IMR-90 (cell line): Measurements from ENCODE around the gene SPATA12. TPM values are rescaled to one million over a fixed set of nuclear protein-coding genes. Genes with fewer than 3 reads are reported as not detected.

Experiments
- ATAC-seq: fragments of 200-7000 bp; cut with Tn5 transposase; 2 replicates; pipeline ENCODE4 v1.9.1; 2020; ENCODE audit warnings: low read depth, mild to moderate bottlenecking, moderate library complexity
- BruUV-seq: library from RNA; stranded (reverse); fragments of 400-500 nt; replicated peaks from 2 replicates; lab custom pipeline; 2021; lab: Mats Ljungman, UMichigan
- CTCF ChIA-PET: fragments of 300-600 bp; formaldehyde crosslinking; extraction: SDS; loops from one replicate; lab custom pipeline; 2021; ENCODE audit warnings: antibody characterized with exemption; lab: Yijun Ruan, JAX
- POLR2A ChIA-PET: fragments of 300-600 bp; sonication (Branson Sonifier 250); formaldehyde crosslinking; loops from one replicate; lab custom pipeline; 2022; ENCODE audit warnings: antibody characterized with exemption; ENCODE audit not compliant: unreplicated experiment; lab: Charles Lee
- DNase-seq: peaks from one replicate; pipeline ENCODE4 v3.0.0; 2013
- H2AFZ ChIP-seq: replicated peaks from 2 replicates; pipeline ENCODE3; 2013; ENCODE audit warnings: low read length, mild to moderate bottlenecking; ENCODE audit not compliant: poor library complexity
- H2AK5ac ChIP-seq: 2 replicates; pipeline ENCODE4 v1.6.1; 2013; ENCODE audit warnings: low read depth, low read length, inconsistent platforms
- H2AK9ac ChIP-seq: replicated peaks from 2 replicates; pipeline ENCODE3; 2013; ENCODE audit warnings: mild to moderate bottlenecking, low read depth, low read length, moderate library complexity; ENCODE audit not compliant: poor library complexity
- H2BK120ac ChIP-seq: 2 replicates; pipeline ENCODE4 v1.6.1; 2013; ENCODE audit warnings: low read depth, low read length, inconsistent platforms
- H2BK15ac ChIP-seq: 3 replicates; pipeline ENCODE4 v1.6.1; 2013; ENCODE audit warnings: low read depth, low read length, inconsistent platforms
- H2BK20ac ChIP-seq: 2 replicates; pipeline ENCODE4 v1.6.1; 2013; ENCODE audit warnings: low read depth, mild to moderate bottlenecking, inconsistent platforms, low read length, moderate library complexity
- H2BK5ac ChIP-seq: 2 replicates; pipeline ENCODE4 v1.6.1; 2013; ENCODE audit warnings: mild to moderate bottlenecking, low read depth, low read length, inconsistent platforms; ENCODE audit not compliant: poor library complexity, severe bottlenecking
- H3K14ac ChIP-seq: replicated peaks from 2 replicates; pipeline ENCODE4 v1.6.1; 2013; ENCODE audit warnings: low read depth, low read length, inconsistent platforms
- H3K18ac ChIP-seq: 2 replicates; pipeline ENCODE4 v1.6.1; 2013; ENCODE audit warnings: low read depth, low read length, control low read depth
- H3K23ac ChIP-seq: 2 replicates; pipeline ENCODE4 v1.6.1; 2013; ENCODE audit warnings: low read depth, low read length, inconsistent platforms
- H3K27ac ChIP-seq: 2 replicates; pipeline ENCODE4 v1.5.1; 2013; ENCODE audit warnings: mild to moderate bottlenecking, control low read depth, low read length; ENCODE audit not compliant: insufficient read depth
- H3K27me3 ChIP-seq: 2 replicates; pipeline ENCODE4 v1.6.1; 2013; ENCODE audit warnings: low read length; ENCODE audit not compliant: control insufficient read depth, insufficient read depth
- H3K36me3 ChIP-seq: 2 replicates; pipeline ENCODE4 v1.6.1; 2013; ENCODE audit warnings: low read length, mixed read lengths; ENCODE audit not compliant: control insufficient read depth, insufficient read depth
- H3K4ac ChIP-seq: 2 replicates; pipeline ENCODE4 v1.6.1; 2013; ENCODE audit warnings: low read depth, low read length, inconsistent platforms
- H3K4me1 ChIP-seq: 2 replicates; pipeline ENCODE4 v1.6.1; 2013; ENCODE audit warnings: low read length, mixed read lengths; ENCODE audit not compliant: control insufficient read depth, insufficient read depth
- H3K4me2 ChIP-seq: 2 replicates; pipeline ENCODE4 v1.6.1; 2013; ENCODE audit warnings: low read depth, mild to moderate bottlenecking, control low read depth, low read length, moderate library complexity
- H3K4me3 ChIP-seq: 2 replicates; pipeline ENCODE4 v1.5.1; 2013; ENCODE audit warnings: low read depth, mild to moderate bottlenecking, control low read depth, low read length, moderate library complexity; ENCODE audit not compliant: insufficient read depth
- H3K56ac ChIP-seq: 2 replicates; pipeline ENCODE4 v1.6.1; 2013; ENCODE audit warnings: low read length, inconsistent platforms; ENCODE audit not compliant: insufficient read depth; ENCODE audit errors: extremely low read depth
- H3K79me1 ChIP-seq, 2 experiments: 2 replicates each; pipeline ENCODE4 v1.6.1; 2013; ENCODE audit warnings: low read length in 2 of 2, inconsistent platforms in 1 of 2, low read depth in 1 of 2
- H3K9ac ChIP-seq: 2 replicates; pipeline ENCODE4 v1.6.1; 2013; ENCODE audit warnings: low read depth, low read length, control low read depth
- H3K9me1 ChIP-seq: 2 replicates; pipeline ENCODE4 v1.6.1; 2013; ENCODE audit warnings: low read length, inconsistent platforms; ENCODE audit not compliant: insufficient read depth
- H3K9me3 ChIP-seq: 2 replicates; pipeline ENCODE4 v1.6.1; 2013; ENCODE audit warnings: low read length; ENCODE audit not compliant: control insufficient read depth, insufficient read depth
- H4K20me1 ChIP-seq: 2 replicates; pipeline ENCODE4 v1.6.1; 2013; ENCODE audit warnings: low read length, inconsistent platforms; ENCODE audit not compliant: insufficient read depth
- H4K5ac ChIP-seq: 2 replicates; pipeline ENCODE4 v1.6.1; 2013; ENCODE audit warnings: mild to moderate bottlenecking, low read depth, low read length, control low read depth
- H4K8ac ChIP-seq, 2 experiments: 2 replicates each; pipeline ENCODE4 v1.6.1; 2013; ENCODE audit warnings: low read depth in 2 of 2, low read length in 2 of 2, control low read depth in 1 of 2, inconsistent platforms in 1 of 2
- H4K91ac ChIP-seq: 2 replicates; pipeline ENCODE4 v1.6.1; 2013; ENCODE audit warnings: low read depth, low read length, inconsistent platforms; ENCODE audit not compliant: insufficient read depth
- RFX5 ChIP-seq: IDR thresholded peaks from 2 replicates; pipeline ENCODE4 v1.8.0; 2012; ENCODE audit warnings: low read depth, mild to moderate bottlenecking, low read length, moderate library complexity
- SMC3 ChIP-seq: fragments of 150-350 bp; IDR thresholded peaks from 2 replicates; pipeline ENCODE4 v1.6.1; 2016; ENCODE audit warnings: low read depth, mild to moderate bottlenecking, antibody characterized with exemption, low read length, moderate library complexity
- WGBS, 2 experiments: methylation state at CpG; one replicate each; pipeline versions ENCODE4 v1.1.5 to v1.1.7; 2013; ENCODE audit warnings: missing lambda C conversion rate in 2 of 2; ENCODE audit not compliant: insufficient read length in 1 of 2; ENCODE audit errors: extremely low coverage in 2 of 2; 5-methylcytosine and 5-hydroxymethylcytosine counted together
- dilution Hi-C: fragments of 300-500 bp; cut with HindIII; formaldehyde crosslinking; loops from one replicate; pipeline ENCODE4 v1.14.3; 2018; ENCODE audit warnings: low sequenced_read_pairs; ENCODE audit not compliant: unreplicated experiment
- in situ Hi-C: fragments of 300-500 bp; cut with MboI; formaldehyde crosslinking; loops from 3 replicates; pipeline ENCODE4 v1.14.3; 2019; ENCODE audit warnings: low sequenced_read_pairs, inconsistent platforms, mixed read lengths
- intact Hi-C: fragments of 100-400 bp; cut with micrococcal nuclease; formaldehyde crosslinking; loops from 2 replicates; pipeline ENCODE4 v1.10.0; 2022
- polyA plus RNA-seq, 3 experiments: library from polyadenylated mRNA; depleted of rRNA; stranded (reverse); fragments of >200 nt; gene quantifications; 2 replicates each; pipeline ENCODE4 v1.2.3, GENCODE V29; 2012; ENCODE audit warnings: low replicate concordance in 1 of 3
- total RNA-seq: library from RNA; depleted of rRNA; stranded (reverse); fragments of >200 nt; gene quantifications from 2 replicates; pipeline ENCODE4 v1.2.3, GENCODE V29; 2012

The SPATA12 gene
- total and polyA plus RNA-seq, 2 of the 4 experiments (the other 2 are of a cell fraction) = under 0.01 TPM; not detected in 1

DNA sequence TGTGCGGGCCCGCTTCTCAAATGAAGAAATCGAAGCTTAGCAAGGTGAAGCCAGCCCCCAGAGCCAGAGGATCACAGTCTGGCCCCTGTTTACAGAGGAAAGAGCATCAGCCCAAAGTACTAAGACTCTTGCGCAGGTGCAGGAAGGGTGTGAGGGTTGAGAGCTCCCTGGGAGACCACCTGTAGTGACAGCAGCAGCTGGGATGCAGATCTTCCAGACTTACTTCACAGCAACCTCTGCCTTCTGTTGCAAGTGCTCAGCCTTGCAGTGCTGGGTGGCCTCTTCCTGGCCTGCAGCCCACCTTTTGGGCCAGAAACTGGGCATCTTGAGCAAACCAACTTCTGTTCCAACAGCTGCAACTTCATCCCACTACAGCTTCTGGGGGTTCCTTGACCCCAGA is 19.7 kb downstream of the SPATA12 start:
- Histone ChIP-seq H3K9ac (no peak overlapping the region), H2BK120ac (no peak overlapping the region), H3K9me3 (no peaks in the 10 kb centered on the region), H3K4me3 (no peak overlapping the region), H2BK5ac (no peak overlapping the region), H3K27me3 (peaks cover 27% of the 10 kb centered on the region), H3K14ac (no peak overlapping the region), H3K4ac (no peak overlapping the region), H3K56ac (no peak overlapping the region), H2AK5ac (no peak overlapping the region), H3K79me1 (no peaks in the 10 kb centered on the region), H3K9me1 (0 out of 2 replicates have a peak, but pooled peaks cover 4% of the 10 kb centered on the region), H4K91ac (no peak overlapping the region), H4K8ac (no peak overlapping the region), H2AK9ac (peak overlapping the region; percentile 57), H3K18ac (no peak overlapping the region), H3K23ac (no peak overlapping the region), H3K4me2 (no peak overlapping the region), H3K4me1 (no peaks in the 10 kb centered on the region; the same call in 1 of the 2 replicates), H4K20me1 (no peaks in the 10 kb centered on the region), H3K36me3 (no peaks in the 10 kb centered on the region), H2BK15ac (no peak overlapping the region), H2BK20ac (no peak overlapping the region), H2AFZ (peak overlapping the region; percentile 66), H3K27ac (no peak overlapping the region), H4K5ac (no peak overlapping the region)
- CTCF ChIA-PET = no interaction called here
- dilution Hi-C loops (no loop called here), intact Hi-C loops (no loop called here), in situ Hi-C loops (no loop called here)
- BruUV-seq = no TSS peak
- DNase-seq = no peak
- no CpG with 5 or more reads among the region's 4 CpGs for WGBS, 2 experiments
- POLR2A ChIA-PET = no interaction called here
- no peak for ATAC-seq
- TF ChIP-seq SMC3 (no peak), RFX5 (no peak)
